Natural killer cell treated with Interleukin-12 subunit alpha and Interleukin-12 subunit beta and Interleukin-15 and Interleukin-18, amount 100 ng/mL, for 72 hours (primary cell): ENCODE results near the gene C4orf50. TPM values are rescaled to one million over a fixed set of nuclear protein-coding genes. Genes with fewer than 3 reads are reported as not detected.

Experiments
- ATAC-seq, 2 donors: fragments of 150-1000 bp; cut with Tn5 transposase in 1 of 2; sonication (Bioruptor Pico), chemical (Tn5 transposase) in 1 of 2; 2 replicates each; pipeline ENCODE4 v1.10.0; 2021
- DNase-seq: peaks from one replicate; pipeline ENCODE4 v3.0.0; 2022; ENCODE audit warnings: low spot score
- H3K27ac Mint-ChIP-seq, 2 donors: 1 replicate in 1 of 2; 2 replicates in 1 of 2; pipeline ENCODE4 v1.8.0; 2022; ENCODE audit warnings: mixed read lengths in 2 of 2, mild to moderate bottlenecking in 1 of 2, moderate library complexity in 1 of 2
- H3K27me3 Mint-ChIP-seq, 2 donors: 1 replicate in 1 of 2; 2 replicates in 1 of 2; pipeline ENCODE4 v1.8.0; 2022; ENCODE audit warnings: mixed read lengths in 2 of 2
- H3K36me3 Mint-ChIP-seq: one replicate; pipeline ENCODE4 v1.8.0; 2022; ENCODE audit warnings: mixed read lengths
- H3K4me1 Mint-ChIP-seq, 2 donors: 1 replicate in 1 of 2; 2 replicates in 1 of 2; pipeline ENCODE4 v1.8.0; 2022; ENCODE audit warnings: low read depth in 2 of 2, mixed read lengths in 2 of 2, mild to moderate bottlenecking in 1 of 2
- H3K4me3 Mint-ChIP-seq: one replicate; pipeline ENCODE4 v1.8.0; 2022; ENCODE audit warnings: mixed read lengths
- H3K9me3 Mint-ChIP-seq: 2 replicates; pipeline ENCODE4 v1.8.0; 2022; ENCODE audit warnings: mixed read lengths
- total RNA-seq, 2 donors: library from RNA; stranded (reverse); gene quantifications; one replicate each; pipeline ENCODE4 v1.2.3, GENCODE V29; 2022

Gene C4orf50
- total RNA-seq, 2 donors from 2014 or later, result 0.81 to 6.9 TPM

- Mint-ChIP-seq H3K9me3 (no peaks in the 10 kb centered on the region), H3K27ac (no peak overlapping the region), H3K36me3 (no peaks in the 10 kb centered on the region), H3K4me3 (no peak overlapping the region), H3K4me1 (peaks cover 7 to 11% of the 10 kb centered on the region in 2 donors), H3K27me3 (peaks cover 0 to 12% of the 10 kb centered on the region in 2 donors)
- ATAC-seq, result no peak
- DNase-seq, result no peak
Measured at GRCh38 chr4:5941601-5942000, 76.6 kb downstream of the C4orf50 start.

GRCh38 chr4:5940470-5941203 is 77.6 kb downstream of the C4orf50 start:
- DNase-seq (no peak), ATAC-seq (no peak)
- no peaks in the 10 kb centered on the region for H3K9me3 Mint-ChIP-seq
- H3K27ac Mint-ChIP-seq, result no peak overlapping the region
- H3K4me3 Mint-ChIP-seq, result no peak overlapping the region
- no peaks in the 10 kb centered on the region for H3K36me3 Mint-ChIP-seq
- H3K4me1 Mint-ChIP-seq, result peaks cover 7 to 11% of the 10 kb centered on the region in 2 donors
- peaks cover 0 to 9% of the 10 kb centered on the region in 2 donors for H3K27me3 Mint-ChIP-seq

GRCh38 chr4:5933996-5934831 is 84.0 kb downstream of the C4orf50 start:
- DNase-seq, result no peak
- Mint-ChIP-seq H3K4me3 (no peak overlapping the region), H3K36me3 (no peaks in the 10 kb centered on the region), H3K9me3 (no peaks in the 10 kb centered on the region), H3K4me1 (no peaks in the 10 kb centered on the region), H3K27ac (no peak overlapping the region), H3K27me3 (peaks cover 0 to 4% of the 10 kb centered on the region in 2 donors)
- ATAC-seq, result no peak

- DNase-seq (no peak), ATAC-seq (no peak)
- H3K36me3 Mint-ChIP-seq, result no peaks in the 10 kb centered on the region
- H3K27me3 Mint-ChIP-seq, result peaks cover 0 to 4% of the 10 kb centered on the region in 2 donors
- H3K4me3 Mint-ChIP-seq, result no peak overlapping the region
- H3K27ac Mint-ChIP-seq, result no peak overlapping the region
- H3K9me3 Mint-ChIP-seq, result no peaks in the 10 kb centered on the region
- H3K4me1 Mint-ChIP-seq, result no peaks in the 10 kb centered on the region
Measured at GRCh38 chr4:5933116-5933515, 85.1 kb downstream of the C4orf50 start.

- H3K27ac Mint-ChIP-seq, result no peak overlapping the region
- no peak for DNase-seq
- no peaks in the 10 kb centered on the region for H3K36me3 Mint-ChIP-seq
- ATAC-seq, result no peak
- no peaks in the 10 kb centered on the region for H3K9me3 Mint-ChIP-seq
- H3K4me3 Mint-ChIP-seq, result no peak overlapping the region
- H3K4me1 Mint-ChIP-seq, result no peaks in the 10 kb centered on the region
- peaks cover 0 to 10% of the 10 kb centered on the region in 2 donors for H3K27me3 Mint-ChIP-seq
Measured at GRCh38 chr4:5932035-5932568, 86.1 kb downstream of the C4orf50 start.

GRCh38 chr4:5931526-5931925 is 86.7 kb downstream of the C4orf50 start:
- ATAC-seq, result no peak
- H3K4me1 Mint-ChIP-seq, result no peaks in the 10 kb centered on the region
- no peaks in the 10 kb centered on the region for H3K36me3 Mint-ChIP-seq
- H3K9me3 Mint-ChIP-seq, result no peaks in the 10 kb centered on the region
- H3K27me3 Mint-ChIP-seq, result peaks cover 0 to 10% of the 10 kb centered on the region in 2 donors
- H3K27ac Mint-ChIP-seq, result no peak overlapping the region
- DNase-seq, result no peak
- no peak overlapping the region for H3K4me3 Mint-ChIP-seq

GRCh38 chr4:5930876-5931275 is 87.4 kb downstream of the C4orf50 start:
- Mint-ChIP-seq H3K4me1 (no peaks in the 10 kb centered on the region), H3K27me3 (peaks cover 0 to 10% of the 10 kb centered on the region in 2 donors), H3K9me3 (no peaks in the 10 kb centered on the region), H3K27ac (no peak overlapping the region), H3K36me3 (no peaks in the 10 kb centered on the region), H3K4me3 (no peak overlapping the region)
- DNase-seq (no peak), ATAC-seq (no peak)

- no peaks in the 10 kb centered on the region for H3K36me3 Mint-ChIP-seq
- DNase-seq, result no peak
- peaks cover 0 to 10% of the 10 kb centered on the region in 2 donors for H3K27me3 Mint-ChIP-seq
- no peak overlapping the region for H3K27ac Mint-ChIP-seq
- H3K9me3 Mint-ChIP-seq, result no peaks in the 10 kb centered on the region
- peak in 1 of 2 donors; percentile 7 for ATAC-seq
- H3K4me1 Mint-ChIP-seq, result no peaks in the 10 kb centered on the region
- no peak overlapping the region for H3K4me3 Mint-ChIP-seq
Measured at GRCh38 chr4:5930456-5930855, 87.8 kb downstream of the C4orf50 start.

- H3K4me1 Mint-ChIP-seq, result no peaks in the 10 kb centered on the region
- H3K36me3 Mint-ChIP-seq, result no peaks in the 10 kb centered on the region
- no peak overlapping the region for H3K4me3 Mint-ChIP-seq
- no peak overlapping the region for H3K27ac Mint-ChIP-seq
- H3K27me3 Mint-ChIP-seq, result peaks cover 0 to 8% of the 10 kb centered on the region in 2 donors
- ATAC-seq (no peak), DNase-seq (no peak)
- H3K9me3 Mint-ChIP-seq, result no peaks in the 10 kb centered on the region
Measured at GRCh38 chr4:5928844-5929420, 89.3 kb downstream of the C4orf50 start.

GRCh38 chr4:5928274-5928673 is 90.0 kb downstream of the C4orf50 start:
- Mint-ChIP-seq H3K27ac (no peak overlapping the region), H3K9me3 (no peaks in the 10 kb centered on the region), H3K27me3 (peaks cover 0 to 8% of the 10 kb centered on the region in 2 donors), H3K36me3 (no peaks in the 10 kb centered on the region), H3K4me1 (no peaks in the 10 kb centered on the region), H3K4me3 (no peak overlapping the region)
- DNase-seq (no peak), ATAC-seq (no peak)

GRCh38 chr4:5927747-5928146 is 90.5 kb downstream of the C4orf50 start:
- ATAC-seq (no peak), DNase-seq (no peak)
- no peaks in the 10 kb centered on the region for H3K4me1 Mint-ChIP-seq
- no peak overlapping the region for H3K27ac Mint-ChIP-seq
- H3K4me3 Mint-ChIP-seq, result no peak overlapping the region
- no peaks in the 10 kb centered on the region for H3K9me3 Mint-ChIP-seq
- peaks cover 0 to 8% of the 10 kb centered on the region in 2 donors for H3K27me3 Mint-ChIP-seq
- H3K36me3 Mint-ChIP-seq, result no peaks in the 10 kb centered on the region

- Mint-ChIP-seq H3K9me3 (no peaks in the 10 kb centered on the region), H3K27me3 (peaks cover 0 to 8% of the 10 kb centered on the region in 2 donors), H3K4me1 (no peaks in the 10 kb centered on the region), H3K36me3 (no peaks in the 10 kb centered on the region), H3K4me3 (no peak overlapping the region), H3K27ac (no peak overlapping the region)
- ATAC-seq (no peak), DNase-seq (no peak)
Measured at GRCh38 chr4:5927116-5927515, 91.1 kb downstream of the C4orf50 start.

GRCh38 chr4:5926598-5926997 is 91.6 kb downstream of the C4orf50 start:
- Mint-ChIP-seq H3K4me1 (no peaks in the 10 kb centered on the region), H3K27me3 (peaks cover under 1 to 9% of the 10 kb centered on the region in 2 donors), H3K9me3 (no peaks in the 10 kb centered on the region), H3K27ac (no peak overlapping the region), H3K36me3 (no peaks in the 10 kb centered on the region), H3K4me3 (no peak overlapping the region)
- ATAC-seq (no peak), DNase-seq (no peak)
